Effector memory CD8-positive, alpha-beta T cell (primary cell): ENCODE data around the gene TMEM250.

Source experiments
- ATAC-seq: fragments of 150-1000 bp; cut with Tn5 transposase; replicated peaks from 2 replicates; pipeline ENCODE4 v1.10.0; 2021; ENCODE audit warnings: mild to moderate bottlenecking, moderate library complexity
- DNase-seq, 3 experiments: peaks; one replicate each; pipeline ENCODE4 v3.0.0; 2021
- H3K27ac Mint-ChIP-seq, 2 donors: one replicate each; pipeline ENCODE4 v1.8.0; 2022; ENCODE audit warnings: mild to moderate bottlenecking in 2 of 2, mixed read lengths in 2 of 2, moderate library complexity in 2 of 2
- H3K27me3 Mint-ChIP-seq, 2 donors: one replicate each; pipeline ENCODE4 v1.8.0; 2022; ENCODE audit warnings: mixed read lengths in 2 of 2
- H3K36me3 Mint-ChIP-seq: one replicate; pipeline ENCODE4 v1.8.0; 2022; ENCODE audit warnings: mild to moderate bottlenecking, moderate library complexity, mixed read lengths; ENCODE audit not compliant: insufficient read depth
- H3K4me1 Mint-ChIP-seq, 2 donors: one replicate each; pipeline ENCODE4 v1.8.0; 2022; ENCODE audit warnings: low read depth in 2 of 2, mixed read lengths in 2 of 2
- H3K4me3 Mint-ChIP-seq, 2 donors: one replicate each; pipeline ENCODE4 v1.8.0; 2022; ENCODE audit warnings: mild to moderate bottlenecking in 2 of 2, mixed read lengths in 2 of 2, moderate library complexity in 2 of 2
- H3K9me3 Mint-ChIP-seq, 2 donors: one replicate each; pipeline ENCODE4 v1.8.0; 2022; ENCODE audit warnings: mixed read lengths in 2 of 2

The TMEM250 gene

DNA sequence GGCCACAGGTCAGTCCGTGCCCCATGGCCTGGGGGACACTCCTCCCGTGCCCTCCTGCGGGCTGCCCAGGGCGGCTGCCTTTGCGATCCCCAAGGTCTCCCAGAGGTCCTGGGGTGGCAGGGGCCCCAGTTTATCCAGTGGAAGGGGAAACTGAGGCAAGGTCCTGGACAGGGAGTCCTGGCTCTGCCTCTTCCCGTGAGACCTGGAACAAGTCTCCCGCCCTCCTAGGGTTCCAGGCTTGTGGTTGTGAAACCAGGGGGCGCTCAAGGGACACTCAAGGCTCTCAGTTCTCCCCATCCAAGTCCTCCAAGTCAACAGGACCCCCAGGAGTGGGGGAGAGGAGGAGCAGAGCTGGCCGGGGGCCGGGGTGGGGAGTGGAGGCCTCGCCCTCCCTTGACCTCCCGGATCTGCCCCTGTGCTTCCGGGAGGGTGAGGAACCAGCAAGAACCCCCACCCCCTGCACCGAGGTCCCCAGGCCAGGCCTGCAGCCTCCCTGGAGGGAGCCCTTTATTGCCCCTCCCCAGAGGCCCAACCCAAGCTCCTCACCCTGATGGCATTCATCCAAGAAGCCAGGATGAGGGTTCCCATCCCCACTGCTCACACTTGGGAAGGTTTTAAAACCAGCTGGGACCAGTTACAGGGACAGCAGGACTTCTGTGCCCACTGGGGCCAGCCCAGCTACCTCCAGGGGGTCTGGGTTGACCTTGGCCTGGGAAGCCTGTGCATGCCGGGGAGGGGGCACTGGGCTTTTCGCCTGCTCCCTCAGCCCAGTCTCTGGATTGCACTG lies 24.7 kb upstream of the TMEM250 start:
- DNase-seq (no peak), ATAC-seq (no peak)
- Mint-ChIP-seq H3K4me3 (no peak overlapping the region), H3K27ac (no peak overlapping the region), H3K27me3 (peaks cover 22 to 34% of the 10 kb centered on the region in 2 donors), H3K4me1 (no peaks in the 10 kb centered on the region), H3K36me3 (no peaks in the 10 kb centered on the region), H3K9me3 (no peaks in the 10 kb centered on the region)

DNA sequence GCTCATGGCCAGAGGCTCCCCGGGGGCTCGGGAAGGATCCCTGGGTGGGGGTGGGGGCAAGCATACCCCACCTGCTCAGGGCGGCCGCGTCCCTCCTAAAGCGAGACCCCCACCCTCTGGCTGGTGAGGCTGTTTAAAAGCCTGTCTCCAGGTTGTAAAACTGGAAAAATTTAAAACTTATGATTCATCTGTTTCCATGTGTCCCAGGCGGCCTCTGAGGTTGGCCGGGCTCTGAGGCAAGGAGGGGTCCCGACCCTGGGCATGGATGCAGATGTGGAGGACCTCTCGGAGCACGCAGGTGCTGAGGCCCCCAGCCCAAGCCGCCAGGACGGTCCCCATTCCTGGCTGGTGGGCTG lies 24.2 kb upstream of the TMEM250 start:
- Mint-ChIP-seq H3K9me3 (no peaks in the 10 kb centered on the region), H3K27ac (no peak overlapping the region), H3K36me3 (no peaks in the 10 kb centered on the region), H3K4me1 (no peaks in the 10 kb centered on the region), H3K27me3 (peaks cover 22 to 34% of the 10 kb centered on the region in 2 donors), H3K4me3 (no peak overlapping the region)
- ATAC-seq (no peak), DNase-seq (no peak)

GRCh38 chr9:136142414-136142796 lies 23.7 kb upstream of the TMEM250 start:
- no peaks in the 10 kb centered on the region for H3K9me3 Mint-ChIP-seq
- H3K27me3 Mint-ChIP-seq, result peaks cover 22 to 37% of the 10 kb centered on the region in 2 donors
- DNase-seq (no peak), ATAC-seq (no peak)
- H3K27ac Mint-ChIP-seq, result no peak overlapping the region
- no peaks in the 10 kb centered on the region for H3K4me1 Mint-ChIP-seq
- no peak overlapping the region for H3K4me3 Mint-ChIP-seq
- no peaks in the 10 kb centered on the region for H3K36me3 Mint-ChIP-seq

DNA sequence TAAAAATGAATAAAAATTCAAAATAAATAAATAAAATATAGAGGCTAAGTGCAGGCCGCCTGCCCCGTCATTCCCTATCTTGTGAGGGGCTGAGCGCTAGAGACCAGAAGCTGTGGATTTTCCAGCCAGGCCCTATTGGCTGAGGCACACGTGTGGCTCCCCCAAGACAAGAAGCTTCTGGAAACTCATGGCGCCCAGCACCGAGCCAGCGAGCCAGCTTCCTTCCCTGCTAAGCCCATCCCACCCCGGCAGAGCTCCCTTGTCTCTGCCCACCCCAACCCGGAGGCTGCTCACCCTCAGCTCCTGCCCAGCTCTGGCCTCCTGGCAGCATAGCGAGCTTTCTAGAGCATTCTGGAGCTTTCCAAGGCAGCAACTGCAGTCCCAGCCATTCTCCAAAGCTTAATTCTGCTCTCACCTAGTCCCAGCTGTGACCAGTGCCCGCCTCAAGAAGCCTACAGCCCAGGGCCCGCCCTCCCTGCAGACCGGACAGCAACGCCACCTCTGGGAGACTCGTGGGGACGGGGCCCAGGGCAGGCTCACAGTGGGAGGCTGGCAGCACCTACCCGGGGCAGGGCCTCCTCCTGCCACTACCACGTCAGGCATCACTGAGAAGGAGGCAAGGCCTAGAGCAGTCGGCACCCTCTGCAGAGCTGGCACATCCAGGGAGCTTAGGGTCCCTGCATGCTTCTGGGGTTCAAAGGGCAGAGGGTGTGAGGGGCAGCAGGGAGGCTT lies 23.2 kb upstream of the TMEM250 start:
- Mint-ChIP-seq H3K27ac (no peak overlapping the region), H3K36me3 (no peaks in the 10 kb centered on the region), H3K9me3 (no peaks in the 10 kb centered on the region), H3K27me3 (peaks cover 22 to 42% of the 10 kb centered on the region in 2 donors), H3K4me3 (no peak overlapping the region), H3K4me1 (no peaks in the 10 kb centered on the region)
- DNase-seq, result no peak
- ATAC-seq, result no peak

DNA sequence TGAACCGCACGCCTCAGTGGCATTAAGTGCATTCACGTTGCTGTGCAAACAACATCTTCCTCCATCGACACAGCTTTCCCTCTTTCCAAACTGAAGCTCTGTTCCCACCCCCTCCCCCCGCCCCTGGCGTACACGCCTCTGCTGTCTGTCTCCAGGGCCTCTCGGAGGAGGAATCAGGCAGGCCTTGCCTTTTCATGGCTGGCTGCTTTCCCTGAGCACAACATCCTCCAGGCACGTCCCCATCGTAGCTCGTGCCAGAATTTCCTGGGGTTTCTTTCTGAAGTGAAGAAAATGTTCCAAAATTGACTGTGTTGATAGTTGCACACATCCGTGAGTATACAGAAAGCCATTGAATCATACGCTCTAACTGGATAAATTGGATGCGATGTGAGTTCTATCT lies 22.3 kb upstream of the TMEM250 start:
- Mint-ChIP-seq H3K4me3 (no peak overlapping the region), H3K36me3 (no peaks in the 10 kb centered on the region), H3K9me3 (no peaks in the 10 kb centered on the region), H3K4me1 (no peaks in the 10 kb centered on the region), H3K27me3 (peaks cover 26 to 42% of the 10 kb centered on the region in 2 donors), H3K27ac (no peak overlapping the region)
- ATAC-seq, result no peak
- no peak for DNase-seq

- no peaks in the 10 kb centered on the region for H3K4me1 Mint-ChIP-seq
- no peaks in the 10 kb centered on the region for H3K9me3 Mint-ChIP-seq
- H3K27me3 Mint-ChIP-seq, result peaks cover 19 to 42% of the 10 kb centered on the region in 2 donors
- no peak overlapping the region for H3K27ac Mint-ChIP-seq
- ATAC-seq (no peak), DNase-seq (no peak)
- no peak overlapping the region for H3K4me3 Mint-ChIP-seq
- no peaks in the 10 kb centered on the region for H3K36me3 Mint-ChIP-seq
These were observed 21.4 kb upstream of the TMEM250 start for GRCh38 chr9:136140046-136140445.

GRCh38 chr9:136138566-136138965 lies 19.9 kb upstream of the TMEM250 start:
- DNase-seq, result peak in 1 of 3 experiments; percentile 34
- peaks cover 2 to 6% of the 10 kb centered on the region in 2 donors for H3K4me1 Mint-ChIP-seq
- no peak overlapping the region for H3K27ac Mint-ChIP-seq
- H3K4me3 Mint-ChIP-seq, result no peak overlapping the region
- no peak for ATAC-seq
- H3K9me3 Mint-ChIP-seq, result no peaks in the 10 kb centered on the region
- H3K27me3 Mint-ChIP-seq, result peaks cover 20 to 42% of the 10 kb centered on the region in 2 donors
- H3K36me3 Mint-ChIP-seq, result no peaks in the 10 kb centered on the region

- Mint-ChIP-seq H3K9me3 (no peaks in the 10 kb centered on the region), H3K36me3 (no peaks in the 10 kb centered on the region), H3K27ac (no peak overlapping the region), H3K4me1 (peaks cover 4 to 8% of the 10 kb centered on the region in 2 donors), H3K27me3 (peaks cover 22 to 45% of the 10 kb centered on the region in 2 donors), H3K4me3 (no peak overlapping the region)
- ATAC-seq (no peak), DNase-seq (no peak)
These were observed 18.9 kb upstream of the TMEM250 start for GRCh38 chr9:136137321-136138265.

DNA sequence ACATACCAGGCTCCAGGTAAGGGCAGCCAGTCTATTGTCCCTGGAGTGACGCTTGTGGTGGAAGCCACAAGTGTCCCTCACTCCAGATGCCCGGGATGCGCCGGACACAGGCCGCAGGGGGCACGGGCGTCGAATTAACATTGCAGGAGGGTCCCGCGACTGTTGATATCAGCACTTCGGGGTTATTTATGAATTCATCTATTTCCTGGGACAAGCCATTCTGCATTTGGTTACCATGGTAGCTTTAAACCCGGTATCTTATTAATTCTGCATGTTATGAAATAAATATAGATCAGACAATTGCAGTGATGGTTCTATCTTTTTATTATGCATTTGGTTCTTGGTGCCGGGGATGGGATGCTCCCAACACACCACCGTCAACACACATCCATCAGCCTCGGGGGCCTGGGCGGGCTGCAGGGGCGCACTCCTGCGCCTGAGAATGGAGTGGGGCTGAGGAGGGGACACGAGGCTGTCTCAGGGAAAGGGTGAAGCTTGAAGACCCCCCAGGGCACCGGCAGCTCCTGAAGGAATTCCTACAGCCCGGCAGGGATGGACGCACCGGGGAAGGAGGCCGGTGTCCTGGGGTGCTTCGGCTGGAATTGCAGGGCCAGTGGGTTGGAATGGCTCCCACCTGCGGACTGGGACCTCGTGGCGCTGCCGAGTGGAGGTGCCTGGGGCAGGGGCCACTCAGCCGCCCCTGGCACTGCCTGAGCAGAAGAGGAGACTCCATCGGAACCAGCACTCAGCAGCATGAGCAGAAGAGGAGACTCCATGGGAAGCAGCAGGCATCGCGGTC lies 17.7 kb upstream of the TMEM250 start:
- Mint-ChIP-seq H3K9me3 (no peaks in the 10 kb centered on the region), H3K27ac (no peak overlapping the region), H3K27me3 (peaks cover 22 to 55% of the 10 kb centered on the region in 2 donors), H3K36me3 (no peaks in the 10 kb centered on the region), H3K4me3 (no peak overlapping the region), H3K4me1 (peaks cover 4 to 8% of the 10 kb centered on the region in 2 donors)
- ATAC-seq (no peak), DNase-seq (no peak)

GRCh38 chr9:136135326-136136126 lies 16.9 kb upstream of the TMEM250 start:
- H3K9me3 Mint-ChIP-seq, result no peaks in the 10 kb centered on the region
- ATAC-seq, result no peak
- no peak overlapping the region for H3K4me3 Mint-ChIP-seq
- H3K36me3 Mint-ChIP-seq, result peaks cover 3% of the 10 kb centered on the region
- H3K4me1 Mint-ChIP-seq, result peaks cover 4 to 8% of the 10 kb centered on the region in 2 donors
- no peak overlapping the region for H3K27ac Mint-ChIP-seq
- DNase-seq, result no peak
- H3K27me3 Mint-ChIP-seq, result peaks cover 27 to 63% of the 10 kb centered on the region in 2 donors

DNA sequence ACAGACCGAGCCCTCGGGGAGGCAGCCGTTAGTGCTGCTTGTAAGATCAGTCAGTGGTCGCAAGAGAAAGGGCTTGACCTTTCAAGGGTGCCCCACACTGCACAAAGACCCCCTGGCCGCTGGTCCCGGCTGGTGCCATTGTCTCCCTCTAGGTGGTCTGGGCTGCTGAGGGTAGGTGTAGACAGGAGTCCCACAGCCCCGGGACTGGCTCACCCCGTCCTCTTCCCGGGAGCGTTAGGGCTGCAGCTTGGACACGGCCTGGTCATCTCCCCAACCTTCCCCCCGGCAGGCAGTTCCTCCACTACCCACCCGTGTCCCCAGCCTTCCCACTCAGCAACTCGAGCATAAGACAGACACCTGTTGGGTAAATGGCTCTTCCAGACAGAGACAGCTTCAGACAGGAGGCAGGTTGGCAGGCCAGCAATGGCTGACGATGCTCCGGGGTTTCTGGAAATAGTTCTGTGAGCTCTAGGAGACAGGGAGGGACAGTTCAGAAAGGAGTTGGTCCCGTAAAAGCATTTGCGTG lies 15.3 kb upstream of the TMEM250 start:
- no peak for DNase-seq
- H3K36me3 Mint-ChIP-seq, result peaks cover 3% of the 10 kb centered on the region
- ATAC-seq, result no peak
- H3K4me1 Mint-ChIP-seq, result peaks cover 4 to 8% of the 10 kb centered on the region in 2 donors
- H3K27me3 Mint-ChIP-seq, result peaks cover 39 to 79% of the 10 kb centered on the region in 2 donors
- H3K9me3 Mint-ChIP-seq, result no peaks in the 10 kb centered on the region
- H3K4me3 Mint-ChIP-seq, result peak overlapping the region; percentile 62 to 77
- H3K27ac Mint-ChIP-seq, result no peak overlapping the region
